H1 (cell line): Measurements from ENCODE around the gene POLR1G.

ENCODE experiments used
- BRCA1 ChIP-seq: IDR thresholded peaks from 2 replicates; pipeline ENCODE4 v1.6.1; 2012; ENCODE audit warnings: low read depth, low read length, improper control_type of control experiment
- TAF1 ChIP-seq: IDR thresholded peaks from 2 replicates; pipeline ENCODE4 v1.6.1; 2011; ENCODE audit warnings: mild to moderate bottlenecking, low read depth, low read length

GRCh38 chr19:45391871-45392665, 14.4 kb upstream of the POLR1G start:
- TF ChIP-seq TAF1 (no peak), BRCA1 (no peak)
